ENCODE data around the gene ERBB2.
"Not testable (repeated sequence)": the region's sequence is repeated elsewhere in the genome, so short reads cannot be mapped to it uniquely, and the experiment has no call there.

Gene ERBB2

DNA sequence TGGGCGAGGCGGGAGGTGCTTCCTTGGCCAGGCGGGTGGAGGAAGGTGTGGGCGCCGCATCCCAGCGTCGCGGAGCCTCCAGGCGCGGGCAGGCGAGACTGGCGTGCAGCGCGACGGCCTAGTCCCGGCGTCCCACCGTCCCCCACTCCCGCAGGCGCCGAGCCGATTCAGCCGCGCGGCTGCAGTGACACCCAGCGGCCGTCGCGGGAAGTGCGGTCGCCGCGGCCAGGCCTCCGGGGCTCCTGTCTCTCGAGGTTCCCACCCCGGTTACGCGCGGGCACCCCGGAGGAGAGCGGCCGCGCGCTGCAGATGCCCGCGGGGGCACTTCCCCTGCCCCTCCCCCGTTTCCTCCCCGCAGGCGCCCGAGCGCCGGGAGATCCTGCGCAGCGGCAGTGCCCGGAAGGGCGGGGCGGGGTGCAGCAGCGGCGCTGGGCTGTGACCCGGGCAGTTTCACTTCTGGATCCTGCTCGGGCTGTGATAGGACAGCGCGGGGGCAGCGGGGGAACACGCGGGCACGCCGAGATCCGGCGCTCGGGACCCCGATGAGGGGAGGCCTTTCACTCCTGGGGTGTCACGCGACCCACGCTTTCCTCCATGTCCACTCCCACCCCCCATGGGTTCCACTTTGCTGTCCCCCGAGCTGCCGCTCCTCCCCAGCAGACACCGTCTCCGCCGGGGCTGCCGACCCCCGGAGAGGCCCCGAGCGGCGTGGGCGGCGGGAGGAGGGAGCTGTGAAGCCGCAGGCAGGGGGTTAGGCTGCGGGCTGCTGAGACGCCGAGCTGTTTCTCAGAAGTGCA, 54.5 kb downstream of the ERBB2 start:
- FAIRE-seq = no peak
- peak; percentile 88 for DNase-seq (ENCODE audit: extremely low spot score, insufficient read length, low read depth)

DNA sequence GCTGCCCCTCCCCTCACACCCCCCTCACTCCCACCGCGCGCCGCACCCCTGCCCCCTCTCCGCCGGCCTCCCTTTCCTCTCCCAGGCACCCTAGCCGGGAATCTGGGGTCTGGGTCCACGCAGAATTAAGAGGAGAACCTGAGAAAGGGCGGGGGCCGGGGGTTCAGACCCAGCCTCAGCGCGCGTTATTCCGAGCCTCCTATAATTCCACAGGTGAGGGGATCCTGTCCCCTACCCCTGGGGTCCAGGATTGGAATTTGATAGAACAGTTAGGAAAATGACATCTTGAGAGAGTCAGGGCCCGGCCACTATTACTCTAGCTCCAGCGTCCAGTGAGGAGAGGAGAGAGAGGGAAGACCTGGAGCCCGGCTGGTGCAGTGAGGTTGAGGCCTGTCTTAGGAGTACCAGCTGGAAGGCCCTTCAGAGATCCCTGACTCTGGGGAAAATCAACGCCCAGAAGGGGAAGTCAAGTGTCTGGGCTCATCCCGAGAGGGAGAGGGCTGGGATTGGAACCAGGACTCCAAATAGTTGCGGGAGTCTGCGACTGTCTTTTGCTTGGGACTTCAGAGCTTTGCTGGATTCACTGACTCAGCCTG, 55.2 kb downstream of the ERBB2 start:
- FAIRE-seq = no peak
- no peak for DNase-seq (ENCODE audit: extremely low spot score, insufficient read length, low read depth)

DNA sequence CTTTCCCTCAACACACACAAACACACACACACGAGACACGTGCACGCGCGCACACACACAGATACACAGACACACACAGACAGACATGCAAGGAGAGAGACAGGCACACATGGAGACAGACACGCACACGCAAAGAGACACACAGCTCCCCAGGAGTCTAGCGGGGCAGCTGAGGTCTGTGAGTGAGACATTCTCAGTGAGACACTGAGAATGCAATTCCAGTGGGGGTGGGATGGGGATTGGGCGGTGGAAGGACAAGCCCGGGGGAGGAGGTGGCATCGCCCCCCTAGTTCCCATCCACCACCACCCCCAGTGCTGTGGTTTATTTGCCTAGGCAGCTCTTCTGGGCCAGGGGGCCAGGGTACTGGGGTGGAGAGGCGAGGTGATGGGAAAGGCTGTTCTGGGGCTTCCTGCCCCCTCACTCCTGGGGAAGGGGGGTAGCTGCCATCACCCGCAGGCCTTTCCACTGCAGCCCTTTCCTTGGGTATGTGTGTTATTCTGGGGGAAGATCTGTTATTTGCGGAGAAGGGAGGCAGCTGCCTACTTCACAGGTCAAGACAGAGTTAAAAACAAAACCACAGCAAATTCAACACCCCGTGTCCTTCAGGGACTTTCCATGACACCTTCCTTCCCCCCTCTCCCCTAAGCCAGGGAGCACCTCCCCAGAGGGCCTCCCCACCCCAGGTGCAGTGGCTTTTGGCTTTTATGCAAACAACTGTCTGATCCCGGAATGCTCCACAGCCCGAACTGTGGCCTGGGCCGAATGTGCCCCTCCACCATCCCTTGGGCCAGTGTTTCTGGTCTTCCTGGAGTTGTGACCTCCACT, 55.9 kb downstream of the ERBB2 start:
- DNase-seq (ENCODE audit: extremely low spot score, insufficient read length, low read depth) (no peak), FAIRE-seq (peak; percentile 99)

DNA sequence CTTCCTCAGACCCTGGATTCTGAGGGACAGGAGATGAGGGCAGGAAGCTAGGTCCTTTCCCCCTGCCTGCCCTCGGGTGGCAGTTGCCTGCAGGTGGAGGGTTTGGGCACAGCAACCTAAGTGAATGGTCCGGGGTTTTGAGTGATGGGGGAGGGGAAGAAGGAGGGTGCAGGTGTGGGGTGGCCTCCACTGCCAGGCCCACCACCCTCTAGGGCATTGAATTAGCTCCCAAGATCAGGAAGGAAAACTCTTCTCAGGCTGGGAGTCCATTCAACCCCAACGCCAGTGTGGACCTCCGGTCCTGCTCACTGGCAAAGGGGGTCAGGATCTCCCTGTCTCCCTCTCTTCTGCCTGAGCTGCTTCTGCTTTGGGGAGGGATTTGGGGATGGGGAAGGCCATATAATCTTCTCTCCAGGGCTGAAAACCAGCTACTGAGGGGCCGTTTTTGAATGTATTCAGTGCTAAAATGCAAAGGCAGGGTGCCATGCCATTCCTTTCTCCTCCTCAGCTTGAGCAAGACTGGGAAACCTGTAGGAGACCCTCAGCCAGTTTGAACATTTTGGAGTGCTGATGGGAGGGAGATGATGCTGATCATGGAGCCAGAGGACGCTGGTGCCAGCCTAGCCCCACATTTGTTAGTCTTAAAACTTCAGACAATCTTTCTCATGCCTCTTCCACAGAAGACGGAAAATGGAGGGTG, 56.7 kb downstream of the ERBB2 start:
- FAIRE-seq (no peak), DNase-seq (ENCODE audit: extremely low spot score, insufficient read length, low read depth) (no peak)

- FAIRE-seq (no peak), DNase-seq (ENCODE audit: extremely low spot score, insufficient read length, low read depth) (no peak)
These were observed 57.4 kb downstream of the ERBB2 start for GRCh38 chr17:39757176-39757662.

DNA sequence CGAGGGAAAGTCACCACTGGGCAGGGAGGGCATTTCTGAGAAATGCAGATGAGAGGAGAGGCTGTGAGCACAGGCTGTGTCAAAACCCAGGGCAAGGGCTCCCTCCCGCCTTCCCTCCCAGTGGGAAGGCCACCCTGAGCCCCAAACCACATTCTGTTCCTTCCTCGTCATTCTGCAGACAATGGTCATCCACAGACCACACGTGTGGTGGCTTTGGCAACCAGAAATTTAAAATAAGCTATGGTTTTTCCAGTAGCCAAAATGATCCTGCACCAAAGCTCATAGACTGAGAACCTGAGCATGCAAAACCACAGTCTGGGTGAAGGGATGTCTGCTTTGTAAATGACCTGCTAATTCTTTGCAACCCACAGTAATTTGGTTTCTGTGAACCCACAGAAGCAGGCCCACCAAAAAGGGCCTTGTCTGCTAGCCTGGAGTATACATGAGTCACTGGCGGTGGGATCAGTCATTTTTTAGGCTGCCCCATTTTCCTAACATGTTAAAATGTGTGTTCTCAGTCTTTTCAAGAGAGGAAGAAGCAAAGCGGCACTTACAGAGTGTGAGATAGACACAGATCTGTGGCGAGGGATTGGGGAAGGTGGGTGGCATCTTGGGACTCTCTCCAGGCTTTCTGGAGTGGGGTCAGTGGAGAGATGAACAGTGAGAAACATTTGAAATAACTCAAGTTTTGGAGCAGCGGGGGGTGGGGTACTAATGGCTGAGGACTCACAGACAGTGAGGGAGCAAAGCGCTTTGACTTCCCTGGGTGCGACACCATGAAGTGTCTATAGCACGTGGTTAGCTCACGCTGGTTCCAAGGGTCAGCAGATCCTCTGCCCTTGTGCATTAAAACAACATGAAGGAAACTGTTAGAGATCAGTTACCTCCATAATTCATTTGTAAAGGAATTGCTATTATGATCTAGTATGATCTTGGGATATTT, 58.3 kb downstream of the ERBB2 start:
- FAIRE-seq (peak; percentile 95), DNase-seq (ENCODE audit: extremely low spot score, insufficient read length, low read depth) (no peak)

DNA sequence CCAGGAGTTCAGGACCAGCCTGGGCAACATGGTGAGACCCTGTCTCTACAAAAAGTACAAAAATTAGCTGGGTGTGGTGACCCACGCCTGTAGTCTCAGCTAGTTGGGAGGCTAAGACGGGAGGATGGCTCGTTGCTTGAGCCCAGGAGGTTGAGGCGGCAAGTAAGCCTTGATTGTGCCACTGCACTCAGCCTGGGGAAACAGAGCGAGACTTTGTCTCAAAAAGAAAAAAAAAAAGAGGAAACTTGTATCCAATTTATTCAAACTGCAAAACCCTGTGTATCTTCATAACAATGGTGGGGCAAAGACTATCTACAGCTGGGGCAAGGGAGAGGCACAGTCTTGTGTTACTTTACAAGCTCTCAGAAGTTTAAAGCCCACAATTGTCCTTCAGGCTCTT, 59.3 kb downstream of the ERBB2 start:
- FAIRE-seq = no peak
- no peak for DNase-seq (ENCODE audit: extremely low spot score, insufficient read length, low read depth)

DNA sequence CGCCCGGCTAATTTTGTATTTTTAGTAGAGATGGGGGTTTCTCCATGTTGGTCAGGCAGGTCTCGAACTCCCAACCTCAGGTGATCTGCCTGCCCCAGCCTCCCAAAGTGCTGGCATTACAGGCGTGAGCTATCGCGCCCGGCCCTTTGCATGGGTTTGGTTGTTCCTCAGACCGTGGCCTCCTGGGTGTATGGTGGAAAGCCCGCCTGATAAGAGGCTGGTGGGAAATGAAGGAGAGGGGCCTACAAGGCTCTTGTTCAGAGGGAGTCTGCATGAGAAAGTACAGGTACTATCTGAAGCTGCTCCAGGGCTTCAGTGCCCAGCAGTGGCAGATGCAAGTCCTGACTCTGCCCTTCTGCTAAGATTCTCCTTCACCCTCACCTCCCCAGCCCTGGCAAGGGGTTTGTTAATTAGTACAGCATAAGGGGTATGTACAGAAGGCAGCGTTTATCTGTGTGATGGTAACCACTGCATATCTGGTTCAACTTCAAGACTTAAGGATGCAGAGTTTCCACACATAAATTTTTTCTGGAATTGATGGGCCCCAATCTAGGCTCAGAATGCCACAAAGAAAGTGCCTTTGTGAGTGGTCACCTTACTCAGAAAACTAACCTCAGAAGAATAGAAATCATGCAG, 62.1 kb downstream of the ERBB2 start:
- DNase-seq (ENCODE audit: extremely low spot score, insufficient read length, low read depth) (no peak), FAIRE-seq (no peak)

DNA sequence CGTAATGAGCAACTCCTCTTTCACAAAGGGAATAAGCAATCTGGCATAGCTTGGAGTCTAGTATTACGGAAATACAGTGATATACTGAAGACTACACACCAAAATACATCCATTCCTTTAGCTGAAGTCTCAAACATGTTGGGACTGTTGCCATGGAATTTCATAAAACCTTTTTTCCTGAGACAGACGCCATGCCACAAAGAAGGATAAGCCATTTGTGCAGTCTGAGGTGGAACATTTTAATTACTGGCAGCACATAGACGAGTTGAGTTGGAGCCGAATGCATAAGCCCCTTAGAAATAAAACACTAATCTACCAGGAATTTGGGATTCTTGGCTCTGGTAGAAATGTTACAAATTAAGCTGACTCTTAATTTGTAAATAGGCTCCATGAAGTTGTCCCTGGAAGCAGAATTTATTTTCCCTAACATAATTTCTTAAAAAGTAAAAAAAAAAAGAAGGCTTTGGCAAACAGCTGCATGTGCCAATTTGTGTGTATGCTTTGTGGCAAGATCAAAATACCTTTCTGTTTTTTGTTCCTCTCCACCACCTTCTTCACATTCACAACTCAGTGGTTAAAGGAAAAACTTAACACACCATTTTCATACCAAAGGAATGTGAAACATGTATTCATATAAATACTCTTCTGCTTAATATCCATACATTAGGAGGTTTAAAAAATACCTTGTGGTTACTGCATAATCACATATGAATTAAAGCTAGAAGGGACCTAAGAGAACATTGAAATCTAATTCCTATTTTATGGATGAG, 63.4 kb downstream of the ERBB2 start:
- DNase-seq (ENCODE audit: extremely low spot score, insufficient read length, low read depth) (no peak), FAIRE-seq (no peak)

- FAIRE-seq; DNase-seq (ENCODE audit: extremely low spot score, insufficient read length, low read depth): not testable (repeated sequence)
These were observed 64.3 kb downstream of the ERBB2 start for GRCh38 chr17:39764171-39764570.

GRCh38 chr17:39765175-39765574, 65.3 kb downstream of the ERBB2 start:
- no peak for FAIRE-seq
- DNase-seq (ENCODE audit: extremely low spot score, insufficient read length, low read depth) = no peak

GRCh38 chr17:39765766-39766165, 65.9 kb downstream of the ERBB2 start:
- FAIRE-seq (no peak), DNase-seq (ENCODE audit: extremely low spot score, insufficient read length, low read depth) (no peak)

GRCh38 chr17:39767147-39767546, 67.3 kb downstream of the ERBB2 start:
- peak; percentile 87 for FAIRE-seq
- DNase-seq (ENCODE audit: extremely low spot score, insufficient read length, low read depth) = no peak

GRCh38 chr17:39769974-39770587, 70.2 kb downstream of the ERBB2 start:
- DNase-seq (ENCODE audit: extremely low spot score, insufficient read length, low read depth) = no peak
- FAIRE-seq = peak; percentile 95

GRCh38 chr17:39772415-39772814, 72.6 kb downstream of the ERBB2 start:
- FAIRE-seq (peak; percentile 64), DNase-seq (ENCODE audit: extremely low spot score, insufficient read length, low read depth) (no peak)

DNA sequence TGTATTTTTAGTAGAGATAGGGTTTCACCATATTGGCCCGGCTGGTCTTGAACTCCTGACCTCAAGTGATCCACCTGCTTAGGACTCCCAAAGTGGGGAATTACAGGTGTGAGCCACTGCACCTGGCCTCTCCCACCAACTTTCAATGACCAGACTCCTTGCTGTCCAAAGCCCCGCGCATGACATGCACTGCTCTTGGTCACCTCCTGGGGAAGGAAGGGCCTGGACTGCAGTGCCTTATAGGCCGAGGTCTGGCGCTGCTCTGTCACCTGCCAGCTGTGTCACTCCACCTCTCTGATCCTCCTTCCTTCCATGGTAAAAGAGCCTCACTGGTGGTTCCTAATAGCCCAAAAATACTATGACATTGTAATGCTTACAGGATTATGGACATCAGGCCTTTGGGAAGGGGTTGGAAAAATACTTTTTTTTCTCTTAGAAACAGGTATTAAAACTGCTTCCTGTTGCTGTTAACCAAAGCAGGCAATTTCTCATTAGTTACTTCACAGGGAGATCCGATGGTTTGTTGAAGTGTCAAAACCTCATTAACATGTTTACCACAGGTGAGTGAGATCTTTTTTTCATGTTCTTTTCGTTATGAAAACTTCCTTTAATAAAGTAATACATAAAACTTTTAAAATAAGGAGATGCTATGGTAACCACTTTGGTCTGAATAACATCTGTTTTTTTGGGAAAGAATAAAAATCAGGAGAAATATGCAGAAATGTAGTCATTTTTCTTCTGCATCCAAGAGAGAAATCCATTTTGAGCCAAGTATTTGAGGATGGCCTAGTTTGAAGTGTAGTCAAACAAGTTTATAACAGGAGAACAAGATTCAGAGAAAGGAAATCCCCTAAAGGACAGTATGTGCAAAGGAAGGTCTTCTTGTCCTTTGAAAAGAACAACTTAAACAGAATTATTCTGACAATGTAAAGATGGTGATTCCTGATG, 73.4 kb downstream of the ERBB2 start:
- FAIRE-seq = peak; percentile 84
- no peak for DNase-seq (ENCODE audit: extremely low spot score, insufficient read length, low read depth)

All from GM18507 (cell line).